Occipital lobe (tissue), 2 donors: ENCODE data around the gene ABCB10. TPM values are rescaled to one million over a fixed set of nuclear protein-coding genes. Genes with fewer than 3 reads are reported as not detected.
"Not testable (repeated sequence)": the region's sequence is repeated elsewhere in the genome, so short reads cannot be mapped to it uniquely, and the experiment has no call there.

Source experiments
- DNase-seq: peaks from one replicate; lab custom pipeline; 2025; lab: John Stamatoyannopoulos, UW
- total RNA-seq: library from RNA; depleted of rRNA; stranded (reverse); fragments of >200 nt; gene quantifications from one replicate; pipeline ENCODE4 v1.2.3, GENCODE V29; 2014

Gene ABCB10
- total RNA-seq = 17.3 TPM

DNA sequence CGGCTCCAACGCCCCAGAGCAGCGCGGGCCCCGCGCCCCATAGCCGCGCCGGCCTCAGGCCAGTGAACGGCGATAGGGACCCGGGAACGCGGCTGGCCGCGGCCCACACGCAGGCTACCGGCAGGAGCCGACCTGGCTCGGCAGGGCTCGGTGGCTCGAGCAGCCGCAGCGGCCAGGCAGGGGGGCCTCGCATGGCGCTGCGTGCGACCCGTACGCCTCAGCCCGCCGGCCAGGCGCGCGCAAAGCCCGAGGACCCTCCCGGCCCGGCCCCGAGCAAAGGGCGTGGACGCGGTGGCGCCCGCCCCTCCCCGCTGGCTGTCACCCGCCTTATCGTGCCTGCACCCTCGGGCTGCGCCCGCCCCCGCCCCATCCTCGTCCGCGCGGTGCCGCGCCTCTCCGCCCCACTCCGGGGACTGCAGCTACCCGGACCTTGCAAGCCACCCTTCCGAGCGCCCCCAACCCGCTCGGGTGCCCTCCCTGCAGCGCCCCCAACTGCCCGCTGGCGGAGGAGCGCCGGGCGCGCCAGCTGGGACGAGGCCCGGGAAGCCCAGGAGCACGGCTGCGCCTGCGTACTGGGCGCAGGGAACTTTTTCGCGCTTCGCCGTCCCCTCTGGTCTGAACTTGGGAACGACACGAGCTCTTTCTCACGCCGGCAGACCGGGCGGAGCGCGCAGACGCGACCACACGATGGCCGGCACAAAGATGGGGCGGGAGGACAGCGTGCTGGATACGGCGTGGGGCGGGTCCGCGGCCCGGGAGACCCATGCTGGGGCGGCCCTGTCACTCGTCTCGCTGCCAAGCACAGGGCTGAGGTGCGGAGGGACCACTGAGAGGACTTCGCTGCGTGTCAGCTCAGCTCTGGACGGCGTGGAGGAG is at the start of gene ABCB10:
TSS of gene ABCB10 (minus strand) at position 248 of the 876 bp plus-strand sequence. CDS start at position 193, 55 bp downstream.
- peak; percentile 95 for DNase-seq

DNA sequence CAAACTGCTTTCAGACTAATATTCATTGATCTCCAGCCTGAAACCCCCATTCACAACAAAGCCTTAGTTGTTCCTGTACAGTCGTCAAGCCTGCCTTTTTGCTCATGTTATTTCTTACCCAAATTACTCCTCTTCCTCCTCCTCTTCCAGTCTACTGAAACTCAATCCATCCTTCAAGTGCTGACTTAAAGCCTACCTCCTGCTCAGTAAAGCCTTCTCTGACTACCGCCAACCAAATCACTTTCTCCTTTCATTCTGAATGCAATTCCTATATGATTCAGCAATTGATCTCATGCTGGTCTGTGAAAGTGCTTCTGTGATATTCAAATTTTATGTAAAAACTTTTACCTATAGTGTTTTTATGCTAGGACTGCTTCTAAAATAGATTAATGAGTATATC is 48.9 kb upstream of the ABCB10 start:
- DNase-seq = no peak

DNA sequence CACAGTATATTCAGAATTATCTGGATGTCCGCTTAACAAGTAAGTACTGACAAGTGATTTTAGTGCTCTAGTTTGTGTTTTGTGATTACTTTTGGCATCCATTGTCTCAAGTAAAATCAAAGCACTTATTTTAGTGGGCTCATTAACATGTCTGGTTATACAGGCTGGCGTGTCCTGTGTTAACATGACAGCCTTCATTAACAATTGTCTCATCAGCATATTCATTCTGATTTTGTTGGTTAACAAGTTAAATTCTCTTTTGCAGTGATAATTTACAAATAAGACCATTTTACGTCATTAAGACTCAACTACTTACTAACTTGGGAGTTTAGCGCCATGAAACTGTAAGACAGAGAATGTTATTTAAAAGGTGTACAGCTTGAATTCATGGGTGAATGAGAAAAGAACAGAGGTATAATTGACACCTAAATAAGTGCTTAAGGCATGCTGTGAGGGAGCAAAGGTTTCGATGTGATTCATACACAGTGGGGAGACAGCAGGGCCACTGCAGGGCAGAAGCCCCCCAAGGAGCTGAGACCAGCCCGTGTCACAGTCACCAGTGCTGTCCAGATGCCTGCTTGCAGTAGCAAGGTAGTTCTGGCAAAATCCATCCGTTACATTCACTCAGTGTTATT is 45.0 kb upstream of the ABCB10 start:
- DNase-seq = no peak

GRCh38 chr1:229600229-229600628 is 41.7 kb upstream of the ABCB10 start:
- no peak for DNase-seq

DNA sequence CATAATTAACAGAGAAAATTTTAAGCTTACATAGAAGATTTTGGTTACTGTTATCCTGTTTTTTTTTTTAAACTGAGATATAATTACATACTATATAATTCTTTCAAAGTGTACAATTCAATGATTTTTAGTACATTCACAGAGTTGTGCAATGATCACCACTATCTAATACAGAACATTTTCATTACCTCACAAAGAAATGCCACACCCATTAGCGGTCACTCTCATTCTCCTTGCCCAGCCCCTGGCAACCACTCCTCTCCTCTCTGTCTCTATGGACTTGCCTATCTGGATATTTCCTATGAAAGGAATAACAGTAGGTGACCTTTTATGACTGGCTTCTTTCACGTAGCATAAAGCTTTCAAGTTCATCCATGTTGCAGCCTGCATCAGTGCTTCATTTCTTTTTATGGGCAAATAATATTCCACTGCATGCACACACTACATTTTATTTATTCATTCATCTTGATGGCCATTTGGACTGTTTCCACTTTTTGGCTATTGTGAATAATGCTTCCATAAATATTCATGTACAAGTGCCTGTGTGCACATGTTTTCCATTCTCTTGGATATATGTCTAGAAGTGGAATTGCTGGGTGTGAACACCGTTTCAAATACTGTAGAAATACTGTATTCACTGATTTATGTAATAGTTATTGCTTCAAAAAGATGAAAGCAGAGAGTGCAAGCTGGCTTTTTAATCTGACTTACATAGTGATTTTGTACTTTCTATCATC is 40.9 kb upstream of the ABCB10 start:
- no peak for DNase-seq

DNA sequence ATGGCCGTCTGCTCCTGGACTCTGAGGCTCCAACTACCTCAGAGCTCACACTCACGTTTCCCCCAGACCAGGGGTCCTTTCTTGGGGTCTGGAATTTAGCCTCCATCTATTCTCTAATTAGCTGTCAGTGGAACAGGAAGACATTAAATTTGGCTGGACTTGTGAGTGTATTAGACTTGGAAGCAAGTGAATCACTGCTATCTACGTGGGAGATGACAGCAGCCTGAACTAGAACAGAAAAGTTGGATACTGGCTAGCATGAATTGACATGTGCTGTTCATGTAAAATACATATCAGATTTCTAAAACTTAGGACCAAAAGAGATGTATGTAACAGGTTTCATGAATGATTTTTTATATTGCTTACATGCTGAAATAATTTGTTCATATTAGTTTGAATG is 39.4 kb upstream of the ABCB10 start:
- DNase-seq = no peak

- no peak for DNase-seq
Measured at GRCh38 chr1:229596925-229597699, 38.6 kb upstream of the ABCB10 start.

- not testable (repeated sequence) for DNase-seq
Measured at GRCh38 chr1:229595876-229596275, 37.4 kb upstream of the ABCB10 start.

DNA sequence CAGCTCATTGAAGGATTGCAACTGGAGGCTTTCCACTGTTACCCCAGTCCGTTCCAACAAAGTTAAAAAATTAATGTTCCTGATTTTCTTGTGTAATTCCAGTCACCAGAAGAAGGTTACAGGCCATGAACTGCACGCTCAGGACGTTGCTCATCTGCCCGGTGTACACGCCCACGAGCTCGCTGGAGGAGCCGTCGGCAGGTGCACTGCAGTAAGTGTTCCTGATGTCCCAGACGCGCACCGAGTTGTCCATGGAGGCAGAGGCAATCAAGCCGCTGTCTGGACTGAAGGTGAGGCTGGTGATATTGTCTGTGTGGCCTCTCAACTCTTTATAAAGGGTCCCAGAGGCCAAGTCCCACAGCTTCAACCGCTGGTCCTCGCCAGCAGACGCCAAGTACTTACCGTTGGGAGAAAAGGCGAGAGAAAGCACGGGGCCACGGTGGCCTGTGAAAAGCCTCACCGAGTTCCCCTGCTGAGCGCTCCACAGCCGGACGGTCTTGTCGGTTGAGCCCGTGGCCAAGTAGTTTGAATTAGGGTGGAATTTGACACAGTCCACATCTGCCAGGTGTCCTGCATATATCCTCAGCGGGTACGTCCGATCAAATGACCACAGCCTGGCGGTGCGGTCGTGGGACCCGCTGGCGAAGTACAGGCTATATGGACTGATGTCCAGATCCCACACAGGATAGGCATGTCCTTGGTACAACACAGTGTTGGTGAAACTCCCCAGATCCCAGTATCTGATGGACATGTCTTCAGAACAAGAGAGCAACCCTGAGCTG is 35.9 kb upstream of the ABCB10 start:
- DNase-seq = no peak

DNA sequence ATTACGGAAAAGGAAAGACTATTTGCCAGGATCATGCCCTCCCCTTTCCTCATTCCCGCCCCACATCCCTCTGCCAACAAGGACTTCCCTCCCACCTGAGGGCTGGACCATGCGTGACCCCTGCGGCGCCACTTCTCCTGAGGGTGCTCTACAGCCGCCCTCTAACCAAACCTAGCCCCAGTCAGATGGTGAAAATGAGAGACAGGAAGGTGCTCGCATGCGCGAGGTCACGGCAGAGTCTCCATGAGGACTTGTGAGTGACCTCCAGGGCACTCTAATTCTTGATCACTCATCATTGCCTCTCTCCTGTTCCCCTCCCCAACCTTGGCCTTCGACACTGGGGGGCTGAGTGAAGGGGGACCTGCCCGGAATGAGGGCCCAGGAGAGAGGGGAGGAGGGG is 35.3 kb upstream of the ABCB10 start:
- no peak for DNase-seq

DNA sequence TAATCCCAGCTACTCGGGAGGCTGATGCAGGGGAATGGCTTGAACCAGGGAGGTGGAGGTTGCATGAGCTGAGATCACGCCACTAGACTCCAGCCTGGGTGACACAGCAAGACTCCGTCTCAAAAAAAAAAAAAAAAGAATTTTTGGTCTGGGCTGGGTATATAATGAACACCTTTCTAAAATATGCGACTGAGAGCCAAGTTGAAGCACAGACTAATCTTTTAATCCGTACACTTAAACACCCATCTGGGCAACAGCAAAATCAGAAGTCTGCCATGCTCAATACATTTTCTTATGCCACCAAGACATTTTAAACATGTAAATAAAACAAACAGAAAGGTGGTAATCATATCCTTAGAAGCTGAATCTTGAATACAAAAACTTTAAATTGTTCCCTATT is 31.6 kb upstream of the ABCB10 start:
- no peak for DNase-seq

GRCh38 chr1:229585338-229585737 is 26.8 kb upstream of the ABCB10 start:
- DNase-seq = no peak

DNA sequence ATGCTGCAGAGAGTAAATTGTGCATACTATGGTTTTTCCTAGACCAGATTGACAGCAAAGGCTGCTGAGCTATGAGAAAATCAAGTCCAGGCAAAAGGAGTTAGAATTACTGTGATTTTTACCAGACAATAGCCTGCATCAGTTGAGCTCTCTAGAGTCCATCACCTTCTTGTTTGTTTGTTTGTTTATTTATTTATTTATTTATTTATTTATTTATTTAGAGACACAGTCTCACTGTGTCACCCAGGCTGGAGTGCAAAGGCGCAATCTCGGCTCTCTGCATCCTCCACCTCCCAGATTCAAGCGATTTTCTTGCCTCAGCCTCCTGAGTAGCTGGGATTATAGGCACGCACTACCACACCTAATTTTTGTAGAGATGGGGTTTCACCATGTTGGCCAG is 24.2 kb upstream of the ABCB10 start:
- DNase-seq = no peak

- DNase-seq = no peak
Measured at GRCh38 chr1:229582011-229582694, 23.6 kb upstream of the ABCB10 start.

DNA sequence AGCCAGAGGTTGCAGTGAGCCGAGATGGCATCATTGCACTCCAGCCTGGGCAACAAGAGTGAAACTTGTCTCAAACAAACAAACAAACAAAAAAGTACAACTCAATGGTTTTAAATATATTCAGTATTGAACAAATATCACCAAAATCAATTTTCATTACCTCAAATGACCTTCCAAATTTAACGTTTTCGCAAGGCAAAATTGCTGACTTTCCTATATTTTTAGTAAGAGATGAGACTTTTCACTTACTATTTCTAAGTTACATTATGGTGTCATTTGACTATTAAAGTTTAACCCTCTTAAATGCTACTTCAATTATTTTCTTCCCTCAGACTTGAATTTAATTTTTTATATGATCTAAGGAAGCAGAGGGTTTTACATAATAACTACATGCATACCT is 23.0 kb upstream of the ABCB10 start:
- no peak for DNase-seq

GRCh38 chr1:229579059-229579673 is 20.7 kb upstream of the ABCB10 start:
- DNase-seq = peak; percentile 83

DNA sequence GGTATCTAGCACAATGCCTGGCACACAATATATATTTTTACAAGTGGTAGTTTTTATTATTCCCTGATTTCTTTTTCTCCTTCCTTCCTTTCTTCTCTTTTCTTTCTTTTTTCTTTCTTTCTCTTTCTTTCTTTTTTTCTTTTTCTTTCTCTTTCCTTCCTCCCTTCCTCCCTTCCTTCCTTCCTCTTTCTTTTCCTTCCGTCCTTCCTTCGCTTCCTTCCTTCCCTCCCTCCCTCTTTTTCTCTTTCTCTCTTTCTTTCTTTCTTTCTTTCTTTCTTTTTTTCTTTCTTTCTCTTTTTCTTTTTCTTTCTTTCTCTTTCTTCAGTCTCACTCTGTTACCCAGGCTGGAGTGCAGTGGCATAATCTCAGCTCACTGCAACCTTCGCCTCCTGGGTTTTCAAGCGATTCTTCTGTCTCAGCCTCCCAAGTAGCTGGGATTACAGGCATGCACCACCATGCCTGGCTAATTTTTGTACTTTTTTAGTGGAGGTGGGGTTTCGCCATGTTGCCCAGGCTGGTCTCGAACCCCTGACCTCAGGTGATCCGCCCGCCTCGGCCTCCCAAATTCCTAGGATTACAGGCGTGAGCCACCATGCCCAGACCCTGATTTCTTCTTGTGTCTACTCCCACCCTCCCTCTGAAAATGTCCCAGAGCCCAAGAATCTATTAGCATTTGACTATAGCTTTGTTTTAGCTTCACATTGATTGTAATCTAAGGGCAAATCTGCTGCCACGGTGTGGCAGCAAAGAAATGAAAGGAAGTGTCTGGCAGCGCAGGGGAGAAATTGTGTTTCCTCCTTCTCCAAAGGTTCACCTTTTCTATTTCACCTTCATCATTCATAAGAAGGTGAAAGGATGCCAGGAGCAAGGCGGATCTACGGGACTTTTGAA is 19.9 kb upstream of the ABCB10 start:
- no peak for DNase-seq

DNA sequence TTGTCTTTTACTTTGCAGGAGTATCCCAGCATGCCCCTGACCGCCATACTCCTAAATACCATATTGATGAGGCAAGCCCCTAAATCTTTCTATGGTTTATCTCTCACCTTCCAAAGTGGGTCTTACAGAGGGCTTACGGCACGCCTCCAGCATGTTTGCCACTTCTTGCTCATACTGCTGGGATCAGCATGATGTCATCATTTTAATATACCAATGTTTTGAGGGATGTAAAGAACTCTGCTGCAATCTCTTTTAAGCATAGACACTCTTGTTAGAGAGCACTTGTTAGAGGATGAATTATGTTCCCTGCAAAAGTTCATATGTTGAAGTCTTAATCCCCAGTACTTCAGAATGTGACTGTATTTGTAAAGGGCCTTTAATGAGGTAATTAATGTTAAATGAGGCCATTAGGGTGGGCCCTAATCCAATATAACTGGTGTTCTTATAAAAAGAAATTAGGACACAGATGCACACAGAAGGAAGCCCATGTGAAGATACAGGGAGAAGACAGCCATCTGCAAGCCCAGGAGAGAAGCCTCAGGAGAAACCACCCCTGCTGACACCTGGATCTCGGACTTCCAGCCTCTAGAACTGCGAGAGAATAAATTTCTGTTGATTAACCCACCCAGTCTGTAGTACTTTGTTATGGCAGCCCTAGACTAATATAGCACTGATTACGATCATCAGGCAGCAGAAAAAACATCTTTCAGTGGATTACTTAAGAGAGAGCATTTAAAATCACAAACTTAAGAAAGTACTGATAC is 16.4 kb upstream of the ABCB10 start:
- no peak for DNase-seq
